Measurements from ENCODE around the gene EWSR1.
"Not testable (repeated sequence)": the region's sequence is repeated elsewhere in the genome, so short reads cannot be mapped to it uniquely, and the experiment has no call there.

The EWSR1 gene

DNA sequence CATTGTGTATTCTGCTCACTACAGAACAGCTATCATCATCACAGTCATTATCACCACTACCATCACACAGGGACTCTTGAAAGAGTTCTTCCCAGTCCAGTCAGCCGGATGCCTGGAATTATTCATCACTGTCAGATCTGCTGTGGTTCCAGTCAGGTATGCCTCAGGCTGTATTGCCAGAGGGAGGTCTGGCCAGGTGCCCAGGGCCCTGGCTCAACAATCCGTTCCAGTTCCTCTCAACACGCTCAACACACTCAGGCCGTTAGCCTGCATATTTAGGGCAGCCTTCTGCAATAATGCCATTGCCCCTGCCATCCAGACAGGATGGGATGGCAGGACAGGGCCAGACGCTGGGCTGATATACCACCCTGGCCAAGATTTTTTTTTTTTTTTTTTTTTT, 76.1 kb downstream of the EWSR1 start:
- no peak overlapping the region for H3K4me3 ChIP-seq (replicated peaks; ENCODE audit: low read depth, low read length)
- TF ChIP-seq, protein P1, sequence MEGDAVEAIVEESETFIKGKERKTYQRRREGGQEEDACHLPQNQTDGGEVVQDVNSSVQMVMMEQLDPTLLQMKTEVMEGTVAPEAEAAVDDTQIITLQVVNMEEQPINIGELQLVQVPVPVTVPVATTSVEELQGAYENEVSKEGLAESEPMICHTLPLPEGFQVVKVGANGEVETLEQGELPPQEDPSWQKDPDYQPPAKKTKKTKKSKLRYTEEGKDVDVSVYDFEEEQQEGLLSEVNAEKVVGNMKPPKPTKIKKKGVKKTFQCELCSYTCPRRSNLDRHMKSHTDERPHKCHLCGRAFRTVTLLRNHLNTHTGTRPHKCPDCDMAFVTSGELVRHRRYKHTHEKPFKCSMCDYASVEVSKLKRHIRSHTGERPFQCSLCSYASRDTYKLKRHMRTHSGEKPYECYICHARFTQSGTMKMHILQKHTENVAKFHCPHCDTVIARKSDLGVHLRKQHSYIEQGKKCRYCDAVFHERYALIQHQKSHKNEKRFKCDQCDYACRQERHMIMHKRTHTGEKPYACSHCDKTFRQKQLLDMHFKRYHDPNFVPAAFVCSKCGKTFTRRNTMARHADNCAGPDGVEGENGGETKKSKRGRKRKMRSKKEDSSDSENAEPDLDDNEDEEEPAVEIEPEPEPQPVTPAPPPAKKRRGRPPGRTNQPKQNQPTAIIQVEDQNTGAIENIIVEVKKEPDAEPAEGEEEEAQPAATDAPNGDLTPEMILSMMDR (IDR thresholded peaks at IDR 0.05; ENCODE audit: low read length, missing control alignments), result no peak
- peak; percentile 87 for DNase-seq (ENCODE audit: low read depth)

DNA sequence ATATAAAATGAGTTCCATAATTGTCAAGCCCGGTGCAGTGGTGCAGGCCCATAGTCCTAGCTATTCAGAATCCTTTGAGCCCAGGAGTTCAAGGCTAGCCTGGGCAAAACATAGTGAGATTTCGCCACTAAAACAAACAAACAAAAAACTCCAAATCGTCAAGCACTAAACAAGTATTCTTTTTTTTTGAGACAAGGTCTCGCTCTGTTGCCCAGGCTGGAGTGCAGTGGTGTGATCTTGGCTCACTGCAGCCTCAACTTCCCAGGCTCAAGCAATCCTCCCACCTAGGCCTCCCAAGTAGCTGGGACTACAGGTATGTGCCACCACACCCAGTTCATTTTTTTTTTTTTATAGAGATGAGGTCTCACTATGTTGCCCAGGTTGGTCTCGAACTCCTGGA, 76.8 kb downstream of the EWSR1 start:
- DNase-seq (ENCODE audit: low read depth); H3K4me3 ChIP-seq (replicated peaks; ENCODE audit: low read depth, low read length): not testable (repeated sequence)

DNA sequence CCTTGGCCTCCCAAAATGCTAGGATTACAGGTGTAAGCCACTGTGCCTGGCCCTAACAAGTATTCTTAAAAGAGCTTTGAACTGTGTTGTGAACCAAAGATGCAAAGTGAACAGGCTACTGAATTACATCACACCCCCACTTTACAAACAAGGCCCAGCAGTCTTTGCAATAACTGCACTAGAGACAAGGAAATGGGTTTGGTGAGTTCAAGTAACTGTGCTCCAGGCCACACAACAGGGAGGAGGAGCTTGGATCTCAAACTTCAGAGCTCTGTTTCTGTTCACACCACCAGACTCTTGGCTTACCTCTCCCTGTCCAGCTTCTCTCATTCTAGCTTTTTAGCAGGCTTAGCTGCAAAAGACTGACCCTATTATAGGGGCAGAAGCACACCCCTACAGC, 77.9 kb downstream of the EWSR1 start:
- no peak overlapping the region for H3K4me3 ChIP-seq (replicated peaks; ENCODE audit: low read depth, low read length)
- TF ChIP-seq, protein P1 (IDR thresholded peaks at IDR 0.05; ENCODE audit: low read length, missing control alignments), result no peak
- no peak for DNase-seq (ENCODE audit: low read depth)

DNA sequence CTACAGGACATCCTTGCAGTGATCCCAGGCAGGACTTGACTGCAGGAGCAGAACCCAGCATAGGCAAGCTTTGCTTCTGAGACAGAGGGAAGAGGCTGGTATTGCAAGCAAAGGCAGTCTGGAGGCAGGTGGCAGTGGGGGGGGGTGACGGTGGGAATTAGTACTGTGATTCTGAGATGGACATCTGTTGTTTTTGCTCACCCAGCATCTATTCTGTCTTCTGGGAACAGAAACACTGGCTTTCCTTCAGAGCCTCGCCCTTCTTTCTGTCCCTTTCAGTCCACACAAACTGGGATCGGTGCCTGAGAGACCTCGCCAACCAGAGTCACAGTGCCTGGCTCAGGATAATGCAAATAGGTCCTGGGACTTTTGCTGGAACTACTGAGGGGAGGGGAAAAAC, 78.6 kb downstream of the EWSR1 start:
- TF ChIP-seq, protein P1 (IDR thresholded peaks at IDR 0.05; ENCODE audit: low read length, missing control alignments), result no peak
- no peak overlapping the region for H3K4me3 ChIP-seq (replicated peaks; ENCODE audit: low read depth, low read length)
- no peak for DNase-seq (ENCODE audit: low read depth)

DNA sequence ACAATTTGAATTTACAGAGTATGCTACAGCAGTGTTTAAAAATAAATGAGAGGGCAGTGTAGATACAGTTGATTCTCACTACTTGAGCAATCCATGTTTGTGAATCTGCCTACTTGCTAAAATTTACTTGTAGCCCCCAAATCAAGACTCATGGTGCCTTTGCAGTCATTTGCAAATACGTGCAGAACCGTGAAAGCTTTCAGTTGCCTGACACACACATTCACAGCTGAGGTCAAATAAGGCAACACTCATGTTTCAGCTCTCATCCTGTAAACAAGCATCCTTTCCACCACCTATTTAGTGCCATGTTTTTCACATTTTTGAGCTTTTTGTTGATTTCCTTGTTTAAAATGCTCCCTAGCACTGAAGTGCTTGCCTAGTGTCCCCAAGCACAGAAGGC, 80.0 kb downstream of the EWSR1 start:
- no peak overlapping the region for H3K4me3 ChIP-seq (replicated peaks; ENCODE audit: low read depth, low read length)
- TF ChIP-seq, protein P1 (IDR thresholded peaks at IDR 0.05; ENCODE audit: low read length, missing control alignments), result no peak
- DNase-seq (ENCODE audit: low read depth), result no peak

DNA sequence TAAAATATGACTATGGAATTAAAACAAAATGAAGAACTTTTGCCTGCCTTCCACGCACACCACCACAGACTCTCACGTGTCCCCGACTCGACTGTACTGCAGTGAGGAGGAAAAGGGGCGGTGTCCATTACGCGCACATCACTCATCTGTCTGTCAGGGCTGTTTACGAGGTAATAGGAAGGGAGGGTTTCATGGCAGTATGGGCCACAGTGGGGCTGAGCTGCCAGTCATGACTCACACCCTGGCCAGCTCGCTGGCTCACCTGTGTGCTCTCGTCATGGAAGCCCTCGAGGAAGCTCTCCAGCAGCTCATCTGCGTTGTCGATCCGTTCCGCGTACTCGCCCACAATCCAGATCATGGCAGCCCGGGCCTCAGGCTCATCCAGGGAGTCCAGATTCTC, 80.9 kb downstream of the EWSR1 start:
- no peak for DNase-seq (ENCODE audit: low read depth)
- H3K4me3 ChIP-seq (replicated peaks; ENCODE audit: low read depth, low read length), result no peak overlapping the region
- TF ChIP-seq, protein P1 (IDR thresholded peaks at IDR 0.05; ENCODE audit: low read length, missing control alignments), result no peak
